ENCODE measurements around the gene PKIG. TPM values are rescaled to one million over a fixed set of nuclear protein-coding genes. Genes with fewer than 3 reads are reported as not detected.

The PKIG gene
- total RNA-seq, 2 donors from 2014 or later, result 237 to 268 TPM

DNA sequence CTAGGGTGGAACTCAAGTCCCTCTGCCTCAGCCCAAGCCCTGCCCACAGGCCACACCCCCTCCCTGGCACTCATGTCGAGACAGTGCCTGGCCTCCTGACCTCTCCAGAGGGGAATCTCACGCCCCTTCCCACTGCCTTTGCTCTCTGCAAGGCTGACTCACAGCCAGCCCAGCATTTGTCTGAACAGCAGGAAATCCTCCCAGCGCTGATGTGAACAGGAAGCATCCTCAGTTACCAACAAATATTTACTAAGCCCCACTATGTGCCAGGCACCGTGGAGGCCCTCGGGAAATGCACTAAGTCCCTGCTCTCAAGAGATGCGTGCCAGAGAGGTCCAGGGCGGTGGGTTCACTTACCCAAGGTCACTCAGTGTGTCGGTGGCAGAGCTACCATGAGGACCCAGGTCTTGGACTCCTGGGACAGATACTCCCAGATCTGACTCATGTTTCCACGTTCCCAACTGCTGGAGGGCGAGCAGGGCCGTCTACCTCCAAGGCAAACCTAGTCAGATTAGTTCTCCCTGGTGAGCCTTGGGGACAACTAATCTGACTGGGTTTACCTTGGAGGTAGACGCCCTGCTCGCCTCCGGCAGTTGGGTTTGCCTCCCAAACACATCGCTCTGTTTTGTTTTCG lies 61.3 kb downstream of the PKIG start:
- H3K36me3 ChIP-seq, result no peaks in the 10 kb centered on the region
- no peak overlapping the region for H3K4me3 ChIP-seq
- peak; percentile 90 for DNase-seq (ENCODE audit: low spot score)
- H3K27me3 ChIP-seq, result no peaks in the 10 kb centered on the region
- H3K27ac ChIP-seq, result peak overlapping the region; percentile 75 to 77
- H3K4me1 ChIP-seq, result peaks cover 3 to 72% of the 10 kb centered on the region in 2 donors
- TF ChIP-seq, protein P1, sequence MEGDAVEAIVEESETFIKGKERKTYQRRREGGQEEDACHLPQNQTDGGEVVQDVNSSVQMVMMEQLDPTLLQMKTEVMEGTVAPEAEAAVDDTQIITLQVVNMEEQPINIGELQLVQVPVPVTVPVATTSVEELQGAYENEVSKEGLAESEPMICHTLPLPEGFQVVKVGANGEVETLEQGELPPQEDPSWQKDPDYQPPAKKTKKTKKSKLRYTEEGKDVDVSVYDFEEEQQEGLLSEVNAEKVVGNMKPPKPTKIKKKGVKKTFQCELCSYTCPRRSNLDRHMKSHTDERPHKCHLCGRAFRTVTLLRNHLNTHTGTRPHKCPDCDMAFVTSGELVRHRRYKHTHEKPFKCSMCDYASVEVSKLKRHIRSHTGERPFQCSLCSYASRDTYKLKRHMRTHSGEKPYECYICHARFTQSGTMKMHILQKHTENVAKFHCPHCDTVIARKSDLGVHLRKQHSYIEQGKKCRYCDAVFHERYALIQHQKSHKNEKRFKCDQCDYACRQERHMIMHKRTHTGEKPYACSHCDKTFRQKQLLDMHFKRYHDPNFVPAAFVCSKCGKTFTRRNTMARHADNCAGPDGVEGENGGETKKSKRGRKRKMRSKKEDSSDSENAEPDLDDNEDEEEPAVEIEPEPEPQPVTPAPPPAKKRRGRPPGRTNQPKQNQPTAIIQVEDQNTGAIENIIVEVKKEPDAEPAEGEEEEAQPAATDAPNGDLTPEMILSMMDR (IDR thresholded peaks at IDR 0.05), result no peak
- no peaks in the 10 kb centered on the region for H3K9me3 ChIP-seq

GRCh38 chr20:44644230-44644617 lies 61.8 kb downstream of the PKIG start:
- no peak for DNase-seq (ENCODE audit: low spot score)
- TF ChIP-seq, protein P1 (IDR thresholded peaks at IDR 0.05), result no peak
- H3K9me3 ChIP-seq, result no peaks in the 10 kb centered on the region
- H3K36me3 ChIP-seq, result no peaks in the 10 kb centered on the region
- H3K4me1 ChIP-seq, result peaks cover 3 to 77% of the 10 kb centered on the region in 2 donors
- no peak overlapping the region for H3K4me3 ChIP-seq
- H3K27ac ChIP-seq, result peak overlapping the region; percentile 75 to 77
- no peaks in the 10 kb centered on the region for H3K27me3 ChIP-seq

- H3K36me3 ChIP-seq, result no peaks in the 10 kb centered on the region
- H3K4me3 ChIP-seq, result no peak overlapping the region
- TF ChIP-seq, protein P1 (IDR thresholded peaks at IDR 0.05), result no peak
- H3K9me3 ChIP-seq, result no peaks in the 10 kb centered on the region
- H3K4me1 ChIP-seq, result peaks cover 3 to 80% of the 10 kb centered on the region in 2 donors
- peak overlapping the region; percentile 75 to 77 for H3K27ac ChIP-seq
- no peaks in the 10 kb centered on the region for H3K27me3 ChIP-seq
- DNase-seq (ENCODE audit: low spot score), result no peak
These were observed 62.3 kb downstream of the PKIG start for GRCh38 chr20:44644667-44645131.

- Histone ChIP-seq H3K36me3 (no peaks in the 10 kb centered on the region), H3K9me3 (no peaks in the 10 kb centered on the region), H3K27ac (peak overlapping the region; percentile 45 to 48), H3K4me3 (no peak overlapping the region), H3K27me3 (no peaks in the 10 kb centered on the region), H3K4me1 (peaks cover 3 to 89% of the 10 kb centered on the region in 2 donors)
- TF ChIP-seq, protein P1 (IDR thresholded peaks at IDR 0.05), result no peak
- no peak for DNase-seq (ENCODE audit: low spot score)
These were observed 63.8 kb downstream of the PKIG start for GRCh38 chr20:44646023-44646640.

DNA sequence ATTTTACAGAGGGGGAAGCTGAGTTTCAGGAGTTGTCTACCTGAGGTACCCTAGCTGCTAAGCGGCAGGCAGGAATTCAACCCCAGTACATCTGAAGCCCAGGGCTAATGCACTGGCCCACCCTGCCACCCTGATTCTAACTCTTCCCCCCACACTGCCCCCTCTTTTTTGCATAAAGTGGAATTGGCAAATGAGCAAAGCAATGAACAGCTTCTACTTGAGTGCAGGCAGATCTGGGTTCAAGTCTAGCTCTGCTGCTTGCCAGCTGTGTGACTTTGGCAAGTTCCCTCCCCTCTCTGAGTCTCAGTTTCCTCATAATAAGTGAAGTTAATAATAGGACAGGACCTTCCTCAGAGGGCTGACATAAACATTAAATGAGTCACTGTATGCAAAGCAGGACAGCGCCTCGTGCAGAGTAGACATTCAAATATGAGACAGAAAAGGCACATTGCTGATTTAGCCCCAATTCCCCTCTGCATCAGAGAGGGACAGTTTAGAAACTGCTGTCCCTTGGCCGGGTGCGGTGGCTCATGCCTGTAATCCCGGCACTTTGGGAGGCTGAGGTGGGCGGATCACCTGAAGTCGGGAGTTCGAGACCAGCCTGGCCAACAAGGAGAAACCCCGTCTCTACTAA lies 64.4 kb downstream of the PKIG start:
- no peaks in the 10 kb centered on the region for H3K9me3 ChIP-seq
- no peaks in the 10 kb centered on the region for H3K27me3 ChIP-seq
- peak overlapping the region; percentile 45 to 48 for H3K27ac ChIP-seq
- no peak overlapping the region for H3K4me3 ChIP-seq
- peaks cover 3 to 85% of the 10 kb centered on the region in 2 donors for H3K4me1 ChIP-seq
- no peaks in the 10 kb centered on the region for H3K36me3 ChIP-seq
- TF ChIP-seq, protein P1 (IDR thresholded peaks at IDR 0.05), result no peak
- no peak for DNase-seq (ENCODE audit: low spot score)

Measured in right atrium auricular region (tissue), 2 donors.